ENCODE data around the gene FOXO6.

Gene FOXO6

GRCh38 chr1:41386196-41386663 lies 25.0 kb downstream of the FOXO6 start:
- no peak for DNase-seq

- peak; percentile 88 to 97 for DNase-seq
Measured at GRCh38 chr1:41387667-41388091, 26.4 kb downstream of the FOXO6 start.

- no peak for DNase-seq
Measured at GRCh38 chr1:41388510-41388909, 27.3 kb downstream of the FOXO6 start.

- DNase-seq: no peak
Measured at GRCh38 chr1:41389009-41389408, 27.8 kb downstream of the FOXO6 start.

GRCh38 chr1:41390166-41390565 lies 28.9 kb downstream of the FOXO6 start:
- DNase-seq: no peak

- DNase-seq: no peak
Measured at GRCh38 chr1:41390573-41390972, 29.3 kb downstream of the FOXO6 start.

GRCh38 chr1:41391834-41392527 lies 30.7 kb downstream of the FOXO6 start:
- DNase-seq: no peak

- DNase-seq: no peak
Measured at GRCh38 chr1:41392528-41392924, 31.3 kb downstream of the FOXO6 start.

- DNase-seq: no peak
Measured at GRCh38 chr1:41393716-41394368, 32.6 kb downstream of the FOXO6 start.

GRCh38 chr1:41394369-41394744 lies 33.1 kb downstream of the FOXO6 start:
- DNase-seq: no peak

- DNase-seq: peak; percentile 92 to 94
Measured at GRCh38 chr1:41394959-41395956, 34.0 kb downstream of the FOXO6 start.

GRCh38 chr1:41396084-41396483 lies 34.9 kb downstream of the FOXO6 start:
- peak in 1 of 2 experiments; percentile 25 for DNase-seq

- no peak for DNase-seq
Measured at GRCh38 chr1:41397020-41397419, 35.8 kb downstream of the FOXO6 start.

GRCh38 chr1:41397753-41398330 lies 36.6 kb downstream of the FOXO6 start:
- DNase-seq: no peak

- DNase-seq: peak in 1 of 2 experiments; percentile 19
Measured at GRCh38 chr1:41399145-41399795, 38.0 kb downstream of the FOXO6 start.

- no peak for DNase-seq
Measured at GRCh38 chr1:41400225-41400624, 39.0 kb downstream of the FOXO6 start.

- no peak for DNase-seq
Measured at GRCh38 chr1:41401899-41402298, 40.7 kb downstream of the FOXO6 start.

- peak; percentile 45 for DNase-seq
Measured at GRCh38 chr1:41404308-41404761, 43.1 kb downstream of the FOXO6 start.

- DNase-seq: no peak
Measured at GRCh38 chr1:41407664-41408252, 46.5 kb downstream of the FOXO6 start.

GRCh38 chr1:41408691-41409090 lies 47.5 kb downstream of the FOXO6 start:
- DNase-seq: no peak

- no peak for DNase-seq
Measured at GRCh38 chr1:41409825-41410224, 48.6 kb downstream of the FOXO6 start.

GRCh38 chr1:41410462-41410861 lies 49.2 kb downstream of the FOXO6 start:
- no peak for DNase-seq

Data from NCI-H526 (cell line).